GM23248 (cell line): ENCODE measurements around the gene RESF1. TPM values are rescaled to one million over a fixed set of nuclear protein-coding genes. Genes with fewer than 3 reads are reported as not detected.

Source experiments
- DNase-seq: peaks from one replicate; pipeline ENCODE4 v3.0.0-alpha.2; 2015
- H2AFZ ChIP-seq: fragments of 200-600 bp; sonication (generic); 2 replicates; pipeline ENCODE4 v1.6.1; 2016; ENCODE audit warnings: antibody characterized with exemption
- H3F3A ChIP-seq: fragments of 200-600 bp; sonication (generic); 2 replicates; pipeline ENCODE4 v1.6.1; 2016; ENCODE audit warnings: mild to moderate bottlenecking, antibody characterized with exemption, mixed run types; ENCODE audit not compliant: insufficient read depth
- H3K27ac ChIP-seq: fragments of 200-600 bp; sonication (generic); 2 replicates; pipeline ENCODE4 v1.5.1; 2016; ENCODE audit warnings: mild to moderate bottlenecking
- H3K27me3 ChIP-seq: fragments of 200-600 bp; sonication (generic); replicated peaks from 2 replicates; pipeline ENCODE4 v1.6.1; 2016; ENCODE audit warnings: mild to moderate bottlenecking; ENCODE audit not compliant: insufficient read depth
- H3K36me3 ChIP-seq: fragments of 200-600 bp; sonication (generic); 2 replicates; pipeline ENCODE4 v1.6.1; 2016; ENCODE audit warnings: low read depth, mild to moderate bottlenecking
- H3K4me1 ChIP-seq: fragments of 200-600 bp; sonication (generic); 2 replicates; pipeline ENCODE4 v1.6.1; 2016; ENCODE audit warnings: mild to moderate bottlenecking; ENCODE audit not compliant: insufficient read depth
- H3K4me2 ChIP-seq: fragments of 200-600 bp; sonication (generic); one replicate; pipeline ENCODE4 v1.6.1; 2016; ENCODE audit warnings: mild to moderate bottlenecking; ENCODE audit not compliant: unreplicated experiment
- H3K4me3 ChIP-seq: fragments of 200-600 bp; sonication (generic); 2 replicates; pipeline ENCODE4 v1.5.1; 2016; ENCODE audit warnings: mild to moderate bottlenecking
- H3K79me2 ChIP-seq: fragments of 200-600 bp; sonication (generic); 2 replicates; pipeline ENCODE4 v1.6.1; 2016; ENCODE audit warnings: mild to moderate bottlenecking; ENCODE audit not compliant: insufficient read depth
- H3K9ac ChIP-seq: fragments of 200-600 bp; sonication (generic); 2 replicates; pipeline ENCODE4 v1.6.1; 2016; ENCODE audit warnings: mild to moderate bottlenecking
- H3K9me2 ChIP-seq: fragments of 200-600 bp; sonication (generic); 2 replicates; pipeline ENCODE4 v1.6.1; 2016; ENCODE audit warnings: mixed run types, mild to moderate bottlenecking, moderate library complexity; ENCODE audit not compliant: insufficient read depth
- H3K9me3 ChIP-seq: fragments of 200-600 bp; sonication (generic); one replicate; pipeline ENCODE4 v1.6.1; 2017; ENCODE audit warnings: low read depth
- H4K20me1 ChIP-seq: fragments of 200-600 bp; sonication (generic); 2 replicates; pipeline ENCODE4 v1.6.0; 2016; ENCODE audit not compliant: insufficient read depth
- EZH2 ChIP-seq: fragments of 200-600 bp; sonication (generic); IDR thresholded peaks from 2 replicates; pipeline ENCODE4 v1.6.1; 2018; ENCODE audit warnings: antibody characterized with exemption, mild to moderate bottlenecking; ENCODE audit not compliant: insufficient read depth, poor library complexity, severe bottlenecking
- EZH2phosphoT487 ChIP-seq: fragments of 200-600 bp; sonication (generic); IDR thresholded peaks from 2 replicates; pipeline ENCODE4 v1.6.1; 2018; ENCODE audit warnings: antibody characterized with exemption, moderate library complexity, mild to moderate bottlenecking, low read depth; ENCODE audit not compliant: insufficient read depth
- WGBS, 2 experiments: methylation state at CpG; one replicate each; pipeline ENCODE4 v1.1.6; 2015 to 2017; ENCODE audit warnings: low lambda C conversion rate in 2 of 2, low coverage in 1 of 2; ENCODE audit errors: missing lambda C conversion rate in 2 of 2; 5-methylcytosine and 5-hydroxymethylcytosine counted together
- in situ Hi-C: fragments of 300-500 bp; cut with MboI; formaldehyde crosslinking; loops from 2 replicates; pipeline ENCODE4 v1.15.0; 2020
- polyA plus RNA-seq: library from polyadenylated mRNA; unstranded; fragments of >200 nt; fragmentation: Nextera tagmentation; extraction: Ambion mirVana; gene quantifications from 2 replicates; pipeline ENCODE4 v1.2.1, GENCODE V29; 2016
- total RNA-seq: library from RNA; depleted of rRNA; stranded (reverse); fragments of >200 nt; shearing (Covaris generic); gene quantifications from 2 replicates; pipeline ENCODE4 v1.2.3, GENCODE V29; 2014

Gene RESF1
- total and polyA plus RNA-seq, 2 experiments from 2014 or later = 8.3 to 8.4 TPM

- no peaks in the 10 kb centered on the region for H3K79me2 ChIP-seq
- H3K27me3 ChIP-seq = no peaks in the 10 kb centered on the region
- no peak overlapping the region for H3K27ac ChIP-seq
- no peaks in the 10 kb centered on the region for H3K36me3 ChIP-seq
- no peaks in the 10 kb centered on the region for H3F3A ChIP-seq
- no peak overlapping the region for H3K4me2 ChIP-seq
- no peak overlapping the region for H3K9ac ChIP-seq
- no peak for TF ChIP-seq EZH2phosphoT487
- no peak for TF ChIP-seq EZH2
- DNase-seq = peak; percentile 8
- H2AFZ ChIP-seq = no peak overlapping the region
- in situ Hi-C loops = no loop called here
- H3K9me3 ChIP-seq = no peaks in the 10 kb centered on the region
- WGBS, 2 experiments = 54 to 60% methylated on average over 1 of the region's 1 CpG
- no peaks in the 10 kb centered on the region for H4K20me1 ChIP-seq
- H3K9me2 ChIP-seq = no peaks in the 10 kb centered on the region
- no peak overlapping the region for H3K4me3 ChIP-seq
- no peaks in the 10 kb centered on the region for H3K4me1 ChIP-seq
Observed at GRCh38 chr12:31922341-31923062, 36.7 kb upstream of the RESF1 start.

- Histone ChIP-seq H3K4me2 (no peak overlapping the region), H3K27ac (no peak overlapping the region), H3K4me1 (no peaks in the 10 kb centered on the region), H3K9me3 (no peaks in the 10 kb centered on the region), H3K27me3 (no peaks in the 10 kb centered on the region), H3K79me2 (no peaks in the 10 kb centered on the region), H3K9me2 (no peaks in the 10 kb centered on the region), H3K36me3 (no peaks in the 10 kb centered on the region), H3K9ac (no peak overlapping the region), H3K4me3 (no peak overlapping the region), H3F3A (no peaks in the 10 kb centered on the region), H4K20me1 (no peaks in the 10 kb centered on the region), H2AFZ (no peak overlapping the region)
- whole genome bisulfite sequencing, 2 experiments = 48% methylated on average over 2 of the region's 2 CpGs
- in situ Hi-C loops = no loop called here
- TF ChIP-seq EZH2phosphoT487 (no peak), EZH2 (no peak)
- peak; percentile 3 for DNase-seq
Observed at GRCh38 chr12:31923063-31923412, 36.2 kb upstream of the RESF1 start.

GRCh38 chr12:31928246-31929026, 30.8 kb upstream of the RESF1 start:
- DNase-seq = no peak
- Histone ChIP-seq H3K27ac (no peak overlapping the region), H3K79me2 (no peaks in the 10 kb centered on the region), H2AFZ (no peak overlapping the region), H3K4me2 (no peak overlapping the region), H3K9ac (no peak overlapping the region), H3K4me3 (no peak overlapping the region), H3K4me1 (no peaks in the 10 kb centered on the region), H3K9me3 (no peaks in the 10 kb centered on the region), H3K27me3 (no peaks in the 10 kb centered on the region), H3F3A (no peaks in the 10 kb centered on the region), H3K9me2 (no peaks in the 10 kb centered on the region), H3K36me3 (no peaks in the 10 kb centered on the region), H4K20me1 (no peaks in the 10 kb centered on the region)
- WGBS, 2 experiments = 65 to 70% methylated on average over 8 of the region's 8 CpGs
- in situ Hi-C loops = no loop called here
- TF ChIP-seq EZH2phosphoT487 = no peak
- TF ChIP-seq EZH2 = no peak

GRCh38 chr12:31929027-31929526, 30.1 kb upstream of the RESF1 start:
- no peaks in the 10 kb centered on the region for H3K4me1 ChIP-seq
- no peaks in the 10 kb centered on the region for H3K36me3 ChIP-seq
- no peak overlapping the region for H2AFZ ChIP-seq
- H3K9me3 ChIP-seq = no peaks in the 10 kb centered on the region
- H3K27ac ChIP-seq = no peak overlapping the region
- no peak overlapping the region for H3K4me3 ChIP-seq
- H3K27me3 ChIP-seq = no peaks in the 10 kb centered on the region
- in situ Hi-C loops = no loop called here
- no peak for DNase-seq
- no peaks in the 10 kb centered on the region for H3K9me2 ChIP-seq
- no peaks in the 10 kb centered on the region for H3K79me2 ChIP-seq
- WGBS, 2 experiments = 32 to 33% methylated on average over 5 of the region's 5 CpGs
- H3F3A ChIP-seq = no peaks in the 10 kb centered on the region
- H3K9ac ChIP-seq = no peak overlapping the region
- no peaks in the 10 kb centered on the region for H4K20me1 ChIP-seq
- TF ChIP-seq EZH2phosphoT487 (no peak), EZH2 (no peak)
- no peak overlapping the region for H3K4me2 ChIP-seq
